Stimulated activated CD8-positive, alpha-beta memory T cell treated with anti-CD3 and anti-CD28 coated beads, Interleukin-15, amount 100 ng/mL, for 1 hour (primary cell): ENCODE results near the gene PLEKHG3.

Experiments used
- DNase-seq: peaks from one replicate; pipeline ENCODE4 v3.0.0-alpha.2; 2020; ENCODE audit warnings: low read depth

PLEKHG3 gene

GRCh38 chr14:64784006-64784405 lies 79.8 kb downstream of the PLEKHG3 start:
- no peak for DNase-seq

- DNase-seq, result no peak
Measured at GRCh38 chr14:64786296-64787149, 82.3 kb downstream of the PLEKHG3 start.

- DNase-seq, result no peak
Measured at GRCh38 chr14:64787619-64788018, 83.4 kb downstream of the PLEKHG3 start.

GRCh38 chr14:64788706-64789105 lies 84.5 kb downstream of the PLEKHG3 start:
- no peak for DNase-seq

- no peak for DNase-seq
Measured at GRCh38 chr14:64789696-64790095, 85.5 kb downstream of the PLEKHG3 start.

GRCh38 chr14:64790478-64790877 lies 86.3 kb downstream of the PLEKHG3 start:
- no peak for DNase-seq

GRCh38 chr14:64792231-64792630 lies 88.0 kb downstream of the PLEKHG3 start:
- DNase-seq, result no peak

GRCh38 chr14:64792871-64793560 lies 88.8 kb downstream of the PLEKHG3 start:
- no peak for DNase-seq

GRCh38 chr14:64795211-64795610 lies 91.0 kb downstream of the PLEKHG3 start:
- no peak for DNase-seq

- no peak for DNase-seq
Measured at GRCh38 chr14:64795921-64796320, 91.7 kb downstream of the PLEKHG3 start.

GRCh38 chr14:64796369-64796768 lies 92.1 kb downstream of the PLEKHG3 start:
- no peak for DNase-seq

- no peak for DNase-seq
Measured at GRCh38 chr14:64799555-64799954, 95.3 kb downstream of the PLEKHG3 start.
